ENCODE measurements around the gene RAMP1. TPM values are rescaled to one million over a fixed set of nuclear protein-coding genes. Genes with fewer than 3 reads are reported as not detected.

The RAMP1 gene
- total RNA-seq, 1 experiment from 2014 or later: 0.63 TPM

GRCh38 chr2:237951878-237952277 lies 92.5 kb downstream of the RAMP1 start:
- H3T11ph ChIP-seq (ENCODE audit: low read length): no peak overlapping the region
- H2BK12ac ChIP-seq (ENCODE audit: insufficient read length, low read depth, low read length): no peak overlapping the region
- H4K91ac ChIP-seq (ENCODE audit: insufficient read length, low read depth, low read length): no peak overlapping the region
- H4K5ac ChIP-seq (ENCODE audit: insufficient read length, low read depth, low read length): no peak overlapping the region
- Mint-ChIP-seq H3K27ac (no peak overlapping the region), H3K4me1 (0 out of 4 replicates have a peak, but pooled peaks cover 0 to 2% of the 10 kb centered on the region in 2 experiments), H3K4me3 (no peak overlapping the region), H3K36me3 (ENCODE audit: insufficient read depth in 1 of 3, low read depth in 3 of 3) (no peaks in the 10 kb centered on the region), H3K27me3 (ENCODE audit: low read depth) (peaks cover 22% of the 10 kb centered on the region), H3K9me3 (peaks cover 6 to 7% of the 10 kb centered on the region in 2 experiments; a peak in 3 of 5 replicates)
- no peaks in the 10 kb centered on the region for H3K79me2 ChIP-seq (ENCODE audit: insufficient read depth, low read length)
- H3K27ac ChIP-seq (ENCODE audit: insufficient read length, low read depth, low read length): no peak overlapping the region
- no peaks in the 10 kb centered on the region for H3K9me3 ChIP-seq (ENCODE audit: control insufficient read depth, low read depth, low read length)
- no peak overlapping the region for H2BK5ac ChIP-seq (ENCODE audit: insufficient read length, low read length)
- H4K8ac ChIP-seq (replicated peaks; ENCODE audit: insufficient read length, low read depth, low read length): no peak overlapping the region
- H3K23ac ChIP-seq (ENCODE audit: insufficient read length, low read depth, low read length): no peak overlapping the region
- H2BK15ac ChIP-seq (ENCODE audit: low read depth, low read length): no peak overlapping the region
- DNase-seq: no peak
- no peak overlapping the region for H3K9ac ChIP-seq (ENCODE audit: extremely low read depth, insufficient read length, low read length)
- H3K23me2 ChIP-seq (ENCODE audit: insufficient read length, low read depth, low read length, poor library complexity, severe bottlenecking): no peaks in the 10 kb centered on the region
- H3K14ac ChIP-seq (ENCODE audit: insufficient read depth, low read length): no peak overlapping the region
- H3K4ac ChIP-seq (ENCODE audit: low read depth, low read length): no peak overlapping the region
- H2AK5ac ChIP-seq (ENCODE audit: insufficient read length, low read length): no peak overlapping the region
- H3K4me2 ChIP-seq (ENCODE audit: insufficient read depth, insufficient read length, low read length): no peak overlapping the region
- no peak for TF ChIP-seq CTCF (conservative IDR thresholded peaks at IDR 0.05)
- no peak overlapping the region for H2AFZ ChIP-seq (ENCODE audit: low read length)
- H3K56ac ChIP-seq (ENCODE audit: insufficient read length, low read depth, low read length): no peak overlapping the region
- H3K79me1 ChIP-seq (ENCODE audit: insufficient read depth, low read depth, low read length, poor library complexity, severe bottlenecking): no peaks in the 10 kb centered on the region
- WGBS (ENCODE audit: extremely low coverage, insufficient read length, low lambda C conversion rate): no CpG with 5 or more reads among the region's 3 CpGs
- H3K4me1 ChIP-seq (ENCODE audit: insufficient read depth, low read length): no peaks in the 10 kb centered on the region
- no peak overlapping the region for H2BK20ac ChIP-seq (ENCODE audit: low read depth, low read length, poor library complexity, severe bottlenecking)
- peaks cover 4% of the 10 kb centered on the region for H4K20me1 ChIP-seq (ENCODE audit: control insufficient read depth, insufficient read depth, insufficient read length)
- H3K18ac ChIP-seq (ENCODE audit: insufficient read length, low read depth, low read length): no peak overlapping the region
- H2BK120ac ChIP-seq (ENCODE audit: low read depth, low read length, poor library complexity, severe bottlenecking): no peak overlapping the region
- H3K27me3 ChIP-seq (ENCODE audit: insufficient read depth, low read length): no peaks in the 10 kb centered on the region; the same call in 1 of the 2 replicates

Data from H9 (cell line).